Hippocampal formation (tissue), 2 donors: ENCODE measurements around the gene MSI2.

Source experiments
- DNase-seq, 2 donors: peaks; one replicate each; lab custom pipeline; 2025; lab: John Stamatoyannopoulos, UW

Gene MSI2

DNA sequence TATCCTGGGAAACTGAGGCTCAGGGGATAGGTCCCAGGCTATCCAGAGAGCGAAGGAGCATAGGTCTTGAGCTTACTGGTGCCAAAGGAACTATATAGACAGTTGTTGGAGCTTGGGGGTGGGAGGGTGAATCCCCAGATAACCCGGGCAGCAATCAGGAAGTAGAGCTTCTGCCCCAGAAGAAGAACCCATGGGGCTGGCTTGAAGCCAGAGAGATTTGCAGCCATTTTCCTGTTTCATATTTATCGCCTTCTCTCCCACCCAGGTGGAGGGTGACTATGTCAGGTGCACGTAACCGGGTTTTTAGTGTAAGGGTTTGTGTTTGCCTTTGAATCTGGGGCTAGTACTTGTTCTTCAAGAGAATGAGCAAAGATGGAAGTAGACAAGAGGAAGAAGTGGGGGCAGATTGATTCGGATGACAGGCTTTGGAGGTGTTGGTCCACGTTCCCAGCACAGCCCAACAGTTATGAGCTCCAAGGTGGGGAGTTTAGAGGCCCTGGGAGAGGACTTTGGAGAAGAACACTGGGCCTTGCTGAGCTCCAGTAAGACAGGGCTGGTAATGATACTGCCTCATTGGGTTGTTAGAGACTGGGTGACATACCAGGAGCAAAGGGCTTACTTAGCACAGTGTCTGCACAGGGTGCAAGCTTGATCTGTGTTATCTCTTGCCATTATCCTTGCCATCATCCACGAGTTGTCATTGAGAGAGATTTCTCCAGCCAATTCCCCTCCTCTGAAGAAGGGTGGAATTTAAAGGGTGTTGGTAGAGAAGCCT, 343.1 kb downstream of the MSI2 start:
- DNase-seq, result no peak

DNA sequence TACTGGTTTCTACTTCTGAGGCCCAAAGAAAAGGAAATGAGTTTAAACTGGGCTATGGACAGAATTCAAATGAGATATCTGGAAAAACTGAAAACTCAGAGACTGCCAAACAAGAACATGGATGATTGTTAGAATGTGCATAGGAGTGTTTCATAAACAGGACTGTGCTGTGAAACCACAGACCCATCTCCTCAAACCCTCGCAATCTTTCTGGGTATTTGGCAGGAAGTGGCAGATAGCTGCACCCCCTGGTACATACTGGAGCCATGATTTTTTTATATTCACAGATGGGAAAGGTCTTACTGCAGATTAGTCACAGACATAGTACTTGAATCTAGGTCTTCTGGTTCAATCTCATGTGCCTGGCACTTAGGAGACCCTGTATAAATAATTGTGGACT, 343.8 kb downstream of the MSI2 start:
- DNase-seq, result no peak

DNA sequence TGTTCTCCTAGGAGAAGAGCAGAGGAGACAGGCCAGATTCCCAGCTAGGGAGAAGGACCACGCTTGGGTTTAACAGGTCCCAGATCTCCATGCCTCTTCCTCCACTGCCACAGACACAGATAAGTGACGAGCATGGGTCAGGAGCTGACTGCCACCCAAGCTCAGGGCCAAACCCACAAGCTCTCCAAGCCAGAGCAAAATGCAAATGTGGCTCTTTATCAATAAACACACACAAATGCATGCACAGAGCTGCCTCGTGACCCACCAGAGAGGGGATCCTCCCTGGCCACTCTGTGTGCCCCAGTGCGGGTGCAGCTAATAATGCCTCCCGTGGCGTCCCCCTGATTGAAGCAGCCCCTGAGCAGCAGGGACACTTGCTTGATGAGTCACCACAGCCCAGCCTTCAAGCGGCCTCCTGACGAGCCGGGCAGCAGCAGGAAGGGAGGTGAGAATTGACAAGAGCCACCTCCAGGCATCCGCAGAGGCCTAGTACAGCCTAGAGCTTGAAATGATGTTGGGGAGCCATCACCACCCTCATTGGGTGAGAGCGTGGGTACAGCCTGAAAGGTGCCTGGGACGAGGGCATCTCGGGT, 344.9 kb downstream of the MSI2 start:
- no peak for DNase-seq

DNA sequence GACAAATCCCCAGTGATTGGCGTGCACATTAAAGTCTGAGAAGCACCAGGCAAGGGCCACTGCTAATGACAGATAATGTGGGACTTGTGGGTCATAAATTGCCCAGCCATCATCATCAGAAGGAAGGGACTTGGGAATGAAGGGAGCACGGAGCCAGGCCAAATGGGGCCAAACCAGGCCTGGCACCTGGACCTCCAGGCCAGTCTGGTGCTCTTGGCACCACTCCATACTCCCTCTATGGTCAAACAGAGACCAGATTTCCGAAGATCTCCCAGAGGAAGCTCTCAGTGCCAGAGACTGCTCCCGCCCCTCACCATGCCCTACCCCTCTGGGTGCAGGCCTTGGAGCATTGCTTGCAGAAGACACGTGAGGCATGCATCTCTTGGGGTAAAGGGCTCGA, 346.6 kb downstream of the MSI2 start:
- no peak for DNase-seq

DNA sequence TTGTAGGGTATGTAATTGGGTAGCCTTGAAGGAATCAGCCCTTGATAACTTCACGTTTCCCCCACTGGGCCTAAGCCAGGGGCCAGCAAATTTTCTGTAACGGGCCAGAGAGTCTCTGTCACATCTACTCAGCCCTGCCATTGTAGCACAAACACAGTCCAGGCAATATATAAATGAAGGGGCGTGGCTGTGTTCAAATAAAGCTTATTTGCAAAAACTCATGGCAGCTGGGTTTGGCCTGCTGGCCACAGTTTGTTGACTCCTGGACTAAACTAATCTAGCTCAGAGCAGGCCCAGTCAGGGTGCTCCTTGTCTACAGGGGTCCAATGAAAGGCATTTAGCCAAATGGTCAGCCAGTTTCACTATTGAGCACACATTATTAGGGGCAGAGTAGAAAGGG, 347.2 kb downstream of the MSI2 start:
- DNase-seq, result no peak

DNA sequence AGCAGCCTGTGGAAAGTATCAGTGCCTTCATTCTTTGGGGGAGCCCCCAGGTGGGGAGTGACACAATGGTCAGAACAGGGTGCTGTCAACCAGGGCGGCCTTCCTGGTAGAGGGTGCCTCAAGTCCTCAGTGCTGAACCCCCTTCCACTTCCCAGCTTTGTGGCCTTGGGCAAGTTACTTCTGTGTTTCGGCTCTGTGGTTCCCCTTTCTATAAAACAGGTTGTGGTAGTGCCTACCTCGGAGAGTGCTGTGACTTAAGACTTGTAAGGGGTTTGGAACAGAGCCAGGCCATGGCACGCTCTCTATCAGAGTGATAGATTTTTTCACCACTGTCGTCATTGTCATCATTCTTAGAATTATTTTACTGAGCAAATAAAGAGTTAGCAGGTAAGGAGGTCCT, 347.7 kb downstream of the MSI2 start:
- DNase-seq, result no peak

DNA sequence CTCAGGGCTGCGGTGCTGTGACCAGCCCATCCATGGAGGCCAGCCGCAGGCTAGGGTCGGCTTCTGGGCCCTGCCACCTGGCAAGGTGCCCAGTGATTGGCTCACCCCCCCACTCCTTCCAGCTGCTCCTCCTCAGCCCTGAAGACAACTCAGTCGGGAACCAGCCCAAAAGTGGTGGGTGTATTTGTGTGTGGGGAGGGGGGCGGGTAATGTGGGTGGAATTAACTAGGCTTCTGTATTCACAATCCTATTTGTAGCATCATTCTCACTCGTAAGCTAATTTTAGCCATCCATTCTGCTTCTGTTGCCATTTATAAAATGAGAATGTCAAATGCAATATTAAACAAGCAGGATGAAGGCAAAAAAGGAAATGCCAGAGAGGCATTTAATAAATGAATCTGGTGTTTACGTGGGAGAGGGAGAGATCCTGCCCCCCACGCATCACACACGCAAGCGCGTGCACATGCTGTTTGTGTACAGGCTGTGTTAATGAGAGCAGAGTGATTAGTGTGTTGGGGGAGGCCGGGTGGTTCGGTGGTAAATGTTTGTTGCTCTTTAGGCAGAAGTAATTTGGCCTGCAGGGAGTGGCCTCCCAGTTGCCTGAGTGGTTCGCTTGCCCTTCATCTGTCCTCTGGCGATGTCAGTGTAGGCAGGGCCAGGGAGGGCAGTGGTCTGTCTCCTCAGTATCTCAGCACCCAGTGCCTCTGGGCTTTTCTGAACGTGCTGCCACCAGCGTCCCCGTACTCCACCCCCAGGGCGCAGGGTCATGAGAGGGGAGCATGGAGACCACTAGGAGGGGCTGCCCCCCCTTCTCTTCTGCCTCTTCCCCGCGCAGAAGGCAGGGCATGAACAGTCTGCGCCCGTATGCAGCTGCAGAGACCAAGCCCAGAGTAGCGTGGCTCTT, 348.7 kb downstream of the MSI2 start:
- DNase-seq, result peak in 1 of 2 donors; percentile 53

DNA sequence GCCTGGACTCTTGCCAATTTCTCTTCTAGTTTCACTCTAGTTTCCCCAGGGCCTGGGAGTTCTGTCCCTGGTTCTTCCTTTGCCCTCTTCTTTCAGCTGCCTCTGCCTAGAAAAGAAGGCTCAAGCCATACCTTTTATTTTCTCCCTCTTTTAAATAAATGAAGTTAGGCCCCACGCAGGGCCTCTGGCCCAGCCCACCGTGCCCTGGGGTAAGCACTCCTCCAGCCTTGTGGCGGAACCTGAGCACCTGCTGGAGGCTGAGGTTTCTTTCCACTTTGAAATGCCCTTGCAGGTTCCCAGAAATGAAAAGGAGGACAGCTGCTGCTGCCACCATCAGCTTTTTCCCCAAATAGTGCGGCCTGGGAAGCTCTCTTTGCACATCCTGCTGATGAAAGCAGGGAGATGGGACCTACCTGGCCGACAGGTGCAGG, 349.4 kb downstream of the MSI2 start:
- DNase-seq, result peak in 1 of 2 donors; percentile 67

DNA sequence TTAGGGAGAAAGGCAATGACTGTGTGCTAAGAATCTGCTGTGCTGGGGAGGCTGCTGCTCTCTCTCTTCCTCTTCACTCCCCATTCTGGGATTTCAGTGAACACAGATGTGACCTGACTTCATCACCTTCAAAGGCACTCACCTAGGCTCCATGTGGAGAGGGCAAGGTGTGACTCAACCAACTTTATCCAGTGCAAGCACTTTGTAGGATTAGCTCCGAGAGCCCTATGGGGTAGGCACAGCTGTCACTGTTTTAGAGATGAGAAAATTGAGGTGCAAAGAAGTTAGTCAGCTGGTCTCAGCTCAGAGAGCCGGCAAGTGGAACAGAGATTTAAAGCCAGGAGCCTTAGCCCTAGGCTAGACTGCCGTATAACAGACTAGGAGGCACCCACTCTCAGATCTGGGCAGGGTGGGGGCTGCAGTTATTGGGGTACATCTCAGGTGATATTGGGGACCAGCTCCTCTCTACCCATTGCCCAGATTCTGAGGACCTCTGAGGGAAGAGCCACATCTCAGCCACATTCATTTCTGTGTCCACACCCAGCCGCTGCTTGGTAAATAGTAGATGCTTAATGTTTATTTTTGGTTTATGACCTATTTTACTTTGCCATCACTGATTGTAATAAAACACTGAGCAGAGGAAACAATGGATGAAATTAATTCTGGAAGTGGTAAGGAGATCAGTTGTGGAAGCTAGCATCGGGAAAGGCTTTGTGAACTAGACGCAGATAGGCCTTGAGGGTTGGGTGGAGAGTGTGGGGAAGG, 350.0 kb downstream of the MSI2 start:
- DNase-seq, result no peak

DNA sequence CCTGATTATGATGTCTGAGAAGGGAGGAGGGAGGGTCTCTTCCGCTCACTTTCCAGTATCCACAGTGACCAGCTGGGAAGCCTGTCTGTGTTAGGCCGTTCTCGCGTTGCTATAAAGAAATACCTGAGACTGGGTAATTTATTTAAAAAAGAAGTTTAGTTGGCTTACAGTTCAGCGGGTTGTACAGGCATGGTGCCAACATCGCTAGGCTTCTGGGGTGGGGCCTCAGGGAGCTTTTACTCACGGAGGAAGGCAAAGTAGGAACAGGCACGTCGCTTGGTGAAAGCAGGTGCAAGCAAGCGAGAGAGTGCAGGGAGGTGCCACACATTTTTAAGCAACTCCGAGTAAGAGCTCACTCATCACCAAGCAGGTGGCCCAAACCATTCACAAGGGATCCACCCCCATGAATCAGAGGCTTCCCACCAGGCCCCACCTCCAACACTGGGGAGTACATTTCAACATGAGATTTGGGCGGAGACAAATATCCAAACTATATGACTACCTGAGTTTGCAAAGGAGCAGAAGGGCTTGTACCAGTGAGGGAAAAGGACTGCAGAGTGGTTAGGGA, 351.3 kb downstream of the MSI2 start:
- no peak for DNase-seq

DNA sequence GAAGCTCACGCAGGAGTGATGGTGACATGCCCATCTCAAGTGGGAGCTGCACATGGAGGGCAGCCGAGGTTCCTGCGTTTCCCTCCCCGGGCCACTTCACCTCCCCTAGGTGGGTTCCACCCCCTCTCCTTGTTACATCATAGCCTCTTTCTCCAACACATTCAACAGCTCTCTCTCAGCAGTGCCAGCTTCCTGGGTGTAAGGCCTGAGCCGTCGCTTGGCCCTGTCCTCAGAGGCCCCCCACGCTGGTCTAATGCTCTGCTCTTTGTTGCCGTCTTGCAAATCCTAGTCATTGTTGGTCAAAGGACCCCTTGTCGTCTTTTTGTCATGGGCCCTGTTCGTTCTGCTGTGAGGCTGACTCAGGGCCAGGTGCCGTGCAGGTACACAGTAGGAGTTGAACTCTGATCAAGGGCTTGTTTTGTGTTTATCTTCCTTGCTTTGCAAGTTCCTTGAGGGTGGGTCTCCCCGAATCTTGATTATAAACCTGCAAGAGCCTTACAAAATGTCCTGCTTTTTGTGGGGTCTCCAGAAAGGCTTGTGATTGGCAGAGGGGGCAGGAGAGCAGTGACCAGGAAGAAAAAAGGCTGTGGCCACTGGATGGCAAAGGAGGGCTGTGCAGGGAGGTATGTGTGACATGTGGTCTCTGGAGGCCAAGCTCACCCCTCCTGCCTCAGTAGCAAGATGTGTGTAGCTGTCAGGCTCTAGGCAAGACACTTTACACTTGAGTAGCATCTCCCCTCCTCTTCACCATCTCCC, 352.2 kb downstream of the MSI2 start:
- DNase-seq, result no peak

DNA sequence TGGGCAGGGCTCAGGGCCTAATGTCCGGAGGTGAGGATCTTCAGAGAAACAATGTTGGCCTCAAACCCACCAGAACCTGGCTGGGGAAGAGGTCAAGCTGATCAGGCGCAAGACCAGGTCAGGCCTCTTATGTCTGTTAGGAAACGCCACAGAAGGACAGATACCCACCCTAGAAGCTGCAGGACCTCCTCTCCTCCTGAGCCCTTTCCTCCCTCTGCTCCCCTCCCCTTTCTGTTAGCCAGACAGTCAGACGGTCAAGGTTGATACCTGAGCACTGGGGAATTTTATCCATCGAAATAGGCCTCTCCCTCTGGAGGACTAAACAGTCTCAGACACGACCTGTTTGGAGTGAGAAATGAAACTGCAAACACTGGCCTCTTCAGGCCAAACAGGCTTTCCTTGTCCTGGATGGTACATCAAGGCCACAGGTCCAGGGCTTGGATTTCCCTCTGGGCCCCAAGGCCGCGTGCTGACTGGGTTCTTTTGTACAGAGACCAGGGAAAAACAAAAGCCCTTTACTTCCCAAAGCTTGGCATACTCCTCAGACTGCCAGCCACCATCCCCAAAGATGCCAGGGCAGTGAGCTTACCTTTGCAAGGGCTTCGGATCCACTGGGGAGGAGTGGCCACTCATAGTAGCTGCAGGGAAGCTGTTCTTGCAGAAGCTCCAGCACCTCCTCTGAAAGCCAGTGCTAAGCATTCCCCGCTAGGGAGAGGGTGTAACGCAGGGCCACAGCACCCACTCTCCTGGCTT, 353.0 kb downstream of the MSI2 start:
- no peak for DNase-seq

DNA sequence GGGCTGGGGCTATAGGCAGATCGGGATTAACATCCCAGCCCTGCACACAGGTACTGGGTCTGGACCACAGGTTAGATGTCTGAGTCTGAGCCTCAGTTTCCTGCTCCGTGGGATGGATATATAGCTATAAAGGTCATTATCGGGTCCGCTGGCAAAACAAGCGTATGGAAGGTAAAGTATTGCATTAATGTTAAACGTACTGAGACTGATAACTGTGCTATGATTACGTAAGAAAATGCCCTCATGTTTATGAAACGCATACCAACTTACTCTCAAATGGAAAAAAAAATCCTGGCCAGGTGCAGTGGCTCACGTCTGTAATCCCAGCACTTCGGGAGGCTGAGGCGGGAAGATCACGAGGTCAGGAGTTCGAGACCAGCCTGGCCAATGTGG, 353.6 kb downstream of the MSI2 start:
- no peak for DNase-seq

DNA sequence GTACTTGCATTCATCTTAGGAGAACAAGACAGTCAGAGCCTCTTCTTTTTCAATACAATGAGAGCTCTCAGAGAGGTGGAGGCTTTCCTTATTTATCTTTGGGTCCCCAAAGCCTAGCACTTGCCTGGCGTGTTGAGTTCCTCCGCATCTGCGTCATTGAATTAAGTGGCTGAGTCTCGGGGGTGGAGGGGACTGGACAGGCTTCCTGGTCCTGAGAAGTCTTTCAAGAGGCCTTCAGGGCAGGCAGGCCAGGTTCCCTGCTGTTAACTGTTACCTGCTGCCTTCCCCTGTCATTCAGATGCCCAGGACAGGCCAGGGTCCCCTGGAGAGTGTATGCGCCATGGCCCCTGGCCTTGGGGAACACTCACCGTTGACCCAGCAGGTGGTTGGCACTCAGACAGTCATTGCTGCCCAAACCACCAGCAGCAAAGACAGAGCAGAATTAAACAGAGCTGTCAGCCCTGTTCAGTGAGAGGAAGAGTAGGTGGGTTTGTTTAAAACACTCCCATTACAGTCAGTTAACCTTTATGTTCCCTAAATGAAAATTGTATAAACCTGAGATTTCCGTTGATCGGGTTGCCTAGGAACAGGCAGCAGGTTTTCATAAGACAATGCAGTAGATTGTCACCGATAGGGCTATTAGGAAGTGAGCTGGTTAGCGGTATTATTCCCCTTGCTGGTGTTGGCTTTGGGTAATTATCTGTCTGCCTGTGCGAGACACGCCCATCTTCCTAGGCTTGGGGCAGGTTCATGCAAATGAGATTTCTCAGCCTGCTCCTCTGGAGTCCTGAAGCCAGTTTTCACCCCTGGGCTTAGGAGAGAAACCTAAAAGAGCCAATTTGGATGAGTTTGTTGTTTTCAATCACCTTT, 356.1 kb downstream of the MSI2 start:
- no peak for DNase-seq

DNA sequence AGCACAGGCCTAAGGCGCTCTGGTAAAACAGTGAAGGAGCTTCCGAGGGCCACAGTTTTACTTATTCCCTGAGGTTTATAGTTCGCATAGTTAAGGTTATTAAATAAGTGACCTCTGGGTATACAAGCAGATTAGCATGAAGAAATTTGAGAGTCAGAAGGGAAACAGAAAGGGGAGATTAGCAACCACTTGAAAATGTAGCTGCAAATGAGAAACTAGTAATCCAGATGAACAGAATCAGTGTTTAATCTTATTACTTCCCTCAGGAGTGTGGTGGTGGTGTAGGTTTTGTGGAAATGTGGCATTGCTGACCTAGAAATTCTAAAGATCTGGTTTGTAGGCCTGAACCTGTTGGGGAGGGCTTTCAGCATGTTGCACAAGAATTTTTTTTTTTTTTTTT, 358.4 kb downstream of the MSI2 start:
- no peak for DNase-seq

DNA sequence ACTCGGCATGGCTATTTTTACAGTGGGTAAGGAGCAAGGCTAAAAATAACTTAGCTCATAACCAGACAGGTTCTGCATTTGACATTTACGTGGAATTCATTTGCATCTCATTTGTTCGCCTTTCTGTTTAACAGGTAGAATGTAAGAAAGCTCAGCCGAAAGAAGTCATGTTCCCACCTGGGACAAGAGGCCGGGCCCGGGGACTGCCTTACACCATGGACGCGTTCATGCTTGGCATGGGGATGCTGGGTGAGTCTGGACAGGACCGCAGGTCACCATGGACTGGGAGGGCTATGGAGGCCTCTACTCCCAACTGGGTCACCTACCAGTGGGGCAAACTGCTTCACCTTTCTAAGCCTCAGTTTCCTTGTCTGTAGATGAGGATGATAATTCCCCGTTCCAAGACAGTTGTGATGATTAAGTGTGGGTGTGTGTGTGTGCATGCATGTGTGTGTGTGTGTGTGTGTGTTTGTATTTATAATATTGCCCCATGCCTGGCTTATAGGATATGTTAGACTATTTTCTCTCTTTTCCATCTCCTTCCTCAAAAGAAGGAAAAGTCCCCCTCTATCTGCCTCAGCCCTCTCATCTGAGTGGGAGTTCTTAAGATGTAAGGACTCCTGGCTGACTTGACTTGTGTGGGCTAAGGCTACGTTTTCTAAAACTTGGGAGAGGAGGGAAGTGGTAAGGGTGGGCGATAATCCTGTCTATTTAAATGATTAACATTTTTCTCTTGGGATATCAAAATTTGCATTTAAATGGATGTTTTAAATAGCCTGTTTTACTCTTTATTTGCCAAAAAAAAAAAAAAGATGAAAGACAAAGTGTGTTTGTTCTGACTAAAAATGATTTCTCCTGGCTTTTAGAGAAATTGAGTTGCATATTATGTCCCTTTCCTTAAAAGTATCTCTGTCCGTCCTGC, 359.8 kb downstream of the MSI2 start:
- no peak for DNase-seq

DNA sequence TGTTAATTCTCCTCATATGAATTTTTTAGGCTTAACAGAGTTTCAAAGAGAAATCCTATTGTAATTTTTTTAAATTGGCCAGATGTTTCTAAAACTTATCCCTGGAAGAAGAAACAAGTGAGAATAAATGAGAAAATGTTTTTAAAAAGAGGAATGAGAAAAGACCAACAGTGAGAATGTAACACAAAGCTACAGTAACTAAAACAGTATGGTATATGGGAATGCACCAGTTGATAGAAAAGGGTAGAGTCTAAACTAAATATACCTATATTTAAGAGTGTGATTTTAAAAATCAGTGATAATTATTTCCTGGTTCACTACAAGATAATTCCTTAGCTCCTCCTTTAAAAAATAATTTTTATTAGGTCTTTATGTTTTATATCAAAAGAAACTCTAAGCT, 360.9 kb downstream of the MSI2 start:
- DNase-seq, result no peak
